H1 (cell line): ENCODE data around the gene EDC3. TPM values are rescaled to one million over a fixed set of nuclear protein-coding genes. Genes with fewer than 3 reads are reported as not detected.

ENCODE experiments used
- CREB1 ChIP-seq: IDR thresholded peaks from 2 replicates; pipeline ENCODE4 v1.6.1; 2012; ENCODE audit warnings: inconsistent platforms
- POLR2AphosphoS5 ChIP-seq: IDR thresholded peaks from 2 replicates; pipeline ENCODE4 v1.6.1; 2011; ENCODE audit warnings: low read depth, low read length
- RAD21 ChIP-seq, 2 experiments: IDR thresholded peaks in 1 of 2; conservative IDR thresholded peaks in 1 of 2; 2 replicates each; pipeline ENCODE4 v1.6.1; 2011; ENCODE audit warnings: low read depth in 2 of 2, low read length in 2 of 2, improper control_type of control experiment in 1 of 2, inconsistent platforms in 1 of 2, mild to moderate bottlenecking in 1 of 2, moderate library complexity in 1 of 2
- SAP30 ChIP-seq: fragments of 300-600 bp; sonication (generic); IDR thresholded peaks from 2 replicates; pipeline ENCODE4 v1.7.1; 2012; ENCODE audit warnings: low read length, moderate library complexity, mild to moderate bottlenecking, inconsistent platforms; ENCODE audit not compliant: insufficient read depth, insufficient replicate concordance
- polyA plus RNA-seq, 7 experiments: library from polyadenylated mRNA; depleted of rRNA in 3 of 7; stranded (reverse) in 5 of 7; unstranded in 2 of 7; fragments of >200 nt in 5 of 7; fragments of 200-250 nt in 2 of 7; gene quantifications; 1 replicate in 5 of 7; 2 replicates in 1 of 7; 4 replicates in 1 of 7; pipeline versions ENCODE4 v1.2.1 to v1.2.3, GENCODE V29; 2011 to 2013; ENCODE audit warnings: missing spikeins in 2 of 7, mixed read lengths in 2 of 7
- total RNA-seq: library from RNA; stranded (reverse); fragmentation: NEBNext Ultra II Directional; extraction: Animal tissue kit (Norgen Biotek cat#: 25700); gene quantifications from 2 replicates; pipeline ENCODE4 v1.2.1, GENCODE V29; 2021
- TF ChIP-seq, protein P1 (sequence below): fragments of 300-600 bp; sonication (generic); IDR thresholded peaks from 2 replicates; pipeline ENCODE4 v1.7.1; 2012; ENCODE audit warnings: low read length, moderate library complexity, mild to moderate bottlenecking, inconsistent platforms; ENCODE audit not compliant: insufficient replicate concordance

The EDC3 gene
- total and polyA plus RNA-seq, 2 of the 8 experiments (the other 6 are each of a cell fraction or from before 2014, with no cell fraction given) = 45.0 to 50.8 TPM

DNA sequence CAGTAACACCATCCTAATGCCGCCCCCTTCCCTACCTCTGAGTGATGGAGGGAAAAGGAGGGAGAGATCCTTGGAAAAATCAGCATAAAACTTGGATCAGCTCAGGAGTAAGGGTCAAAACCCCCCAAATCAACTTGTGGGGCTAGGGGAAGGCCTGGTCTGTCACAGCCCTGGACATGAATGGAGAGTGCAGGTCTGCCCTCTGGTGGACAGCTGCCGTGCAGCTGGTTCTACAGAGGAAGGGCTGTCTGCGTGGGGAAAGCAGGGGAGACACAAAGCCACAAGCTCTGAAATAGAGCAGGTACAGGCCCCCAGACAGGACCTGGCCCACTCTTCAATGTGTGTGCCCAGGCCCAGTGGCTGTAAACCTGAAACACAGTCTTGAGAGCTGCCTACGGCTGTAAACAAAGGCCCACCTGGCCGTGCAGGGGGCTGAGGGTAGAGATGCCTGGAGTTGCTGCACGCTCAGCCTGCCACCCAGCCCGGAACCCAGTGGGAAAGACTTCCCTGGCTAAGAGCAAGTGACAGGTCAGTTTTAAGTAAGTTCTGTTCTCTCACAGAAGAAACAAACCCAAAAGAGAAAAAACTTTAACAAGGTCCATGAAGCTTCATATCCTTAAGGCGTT, 63.8 kb downstream of the EDC3 start (continued):
- TF ChIP-seq, protein P1, sequence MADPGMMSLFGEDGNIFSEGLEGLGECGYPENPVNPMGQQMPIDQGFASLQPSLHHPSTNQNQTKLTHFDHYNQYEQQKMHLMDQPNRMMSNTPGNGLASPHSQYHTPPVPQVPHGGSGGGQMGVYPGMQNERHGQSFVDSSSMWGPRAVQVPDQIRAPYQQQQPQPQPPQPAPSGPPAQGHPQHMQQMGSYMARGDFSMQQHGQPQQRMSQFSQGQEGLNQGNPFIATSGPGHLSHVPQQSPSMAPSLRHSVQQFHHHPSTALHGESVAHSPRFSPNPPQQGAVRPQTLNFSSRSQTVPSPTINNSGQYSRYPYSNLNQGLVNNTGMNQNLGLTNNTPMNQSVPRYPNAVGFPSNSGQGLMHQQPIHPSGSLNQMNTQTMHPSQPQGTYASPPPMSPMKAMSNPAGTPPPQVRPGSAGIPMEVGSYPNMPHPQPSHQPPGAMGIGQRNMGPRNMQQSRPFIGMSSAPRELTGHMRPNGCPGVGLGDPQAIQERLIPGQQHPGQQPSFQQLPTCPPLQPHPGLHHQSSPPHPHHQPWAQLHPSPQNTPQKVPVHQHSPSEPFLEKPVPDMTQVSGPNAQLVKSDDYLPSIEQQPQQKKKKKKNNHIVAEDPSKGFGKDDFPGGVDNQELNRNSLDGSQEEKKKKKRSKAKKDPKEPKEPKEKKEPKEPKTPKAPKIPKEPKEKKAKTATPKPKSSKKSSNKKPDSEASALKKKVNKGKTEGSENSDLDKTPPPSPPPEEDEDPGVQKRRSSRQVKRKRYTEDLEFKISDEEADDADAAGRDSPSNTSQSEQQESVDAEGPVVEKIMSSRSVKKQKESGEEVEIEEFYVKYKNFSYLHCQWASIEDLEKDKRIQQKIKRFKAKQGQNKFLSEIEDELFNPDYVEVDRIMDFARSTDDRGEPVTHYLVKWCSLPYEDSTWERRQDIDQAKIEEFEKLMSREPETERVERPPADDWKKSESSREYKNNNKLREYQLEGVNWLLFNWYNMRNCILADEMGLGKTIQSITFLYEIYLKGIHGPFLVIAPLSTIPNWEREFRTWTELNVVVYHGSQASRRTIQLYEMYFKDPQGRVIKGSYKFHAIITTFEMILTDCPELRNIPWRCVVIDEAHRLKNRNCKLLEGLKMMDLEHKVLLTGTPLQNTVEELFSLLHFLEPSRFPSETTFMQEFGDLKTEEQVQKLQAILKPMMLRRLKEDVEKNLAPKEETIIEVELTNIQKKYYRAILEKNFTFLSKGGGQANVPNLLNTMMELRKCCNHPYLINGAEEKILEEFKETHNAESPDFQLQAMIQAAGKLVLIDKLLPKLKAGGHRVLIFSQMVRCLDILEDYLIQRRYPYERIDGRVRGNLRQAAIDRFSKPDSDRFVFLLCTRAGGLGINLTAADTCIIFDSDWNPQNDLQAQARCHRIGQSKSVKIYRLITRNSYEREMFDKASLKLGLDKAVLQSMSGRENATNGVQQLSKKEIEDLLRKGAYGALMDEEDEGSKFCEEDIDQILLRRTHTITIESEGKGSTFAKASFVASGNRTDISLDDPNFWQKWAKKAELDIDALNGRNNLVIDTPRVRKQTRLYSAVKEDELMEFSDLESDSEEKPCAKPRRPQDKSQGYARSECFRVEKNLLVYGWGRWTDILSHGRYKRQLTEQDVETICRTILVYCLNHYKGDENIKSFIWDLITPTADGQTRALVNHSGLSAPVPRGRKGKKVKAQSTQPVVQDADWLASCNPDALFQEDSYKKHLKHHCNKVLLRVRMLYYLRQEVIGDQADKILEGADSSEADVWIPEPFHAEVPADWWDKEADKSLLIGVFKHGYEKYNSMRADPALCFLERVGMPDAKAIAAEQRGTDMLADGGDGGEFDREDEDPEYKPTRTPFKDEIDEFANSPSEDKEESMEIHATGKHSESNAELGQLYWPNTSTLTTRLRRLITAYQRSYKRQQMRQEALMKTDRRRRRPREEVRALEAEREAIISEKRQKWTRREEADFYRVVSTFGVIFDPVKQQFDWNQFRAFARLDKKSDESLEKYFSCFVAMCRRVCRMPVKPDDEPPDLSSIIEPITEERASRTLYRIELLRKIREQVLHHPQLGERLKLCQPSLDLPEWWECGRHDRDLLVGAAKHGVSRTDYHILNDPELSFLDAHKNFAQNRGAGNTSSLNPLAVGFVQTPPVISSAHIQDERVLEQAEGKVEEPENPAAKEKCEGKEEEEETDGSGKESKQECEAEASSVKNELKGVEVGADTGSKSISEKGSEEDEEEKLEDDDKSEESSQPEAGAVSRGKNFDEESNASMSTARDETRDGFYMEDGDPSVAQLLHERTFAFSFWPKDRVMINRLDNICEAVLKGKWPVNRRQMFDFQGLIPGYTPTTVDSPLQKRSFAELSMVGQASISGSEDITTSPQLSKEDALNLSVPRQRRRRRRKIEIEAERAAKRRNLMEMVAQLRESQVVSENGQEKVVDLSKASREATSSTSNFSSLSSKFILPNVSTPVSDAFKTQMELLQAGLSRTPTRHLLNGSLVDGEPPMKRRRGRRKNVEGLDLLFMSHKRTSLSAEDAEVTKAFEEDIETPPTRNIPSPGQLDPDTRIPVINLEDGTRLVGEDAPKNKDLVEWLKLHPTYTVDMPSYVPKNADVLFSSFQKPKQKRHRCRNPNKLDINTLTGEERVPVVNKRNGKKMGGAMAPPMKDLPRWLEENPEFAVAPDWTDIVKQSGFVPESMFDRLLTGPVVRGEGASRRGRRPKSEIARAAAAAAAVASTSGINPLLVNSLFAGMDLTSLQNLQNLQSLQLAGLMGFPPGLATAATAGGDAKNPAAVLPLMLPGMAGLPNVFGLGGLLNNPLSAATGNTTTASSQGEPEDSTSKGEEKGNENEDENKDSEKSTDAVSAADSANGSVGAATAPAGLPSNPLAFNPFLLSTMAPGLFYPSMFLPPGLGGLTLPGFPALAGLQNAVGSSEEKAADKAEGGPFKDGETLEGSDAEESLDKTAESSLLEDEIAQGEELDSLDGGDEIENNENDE = no peak
- no peak for TF ChIP-seq SAP30
- TF ChIP-seq CREB1 = 0 out of 2 replicates have a peak, but pooled peaks have one; percentile 21
- TF ChIP-seq RAD21 (IDR thresholded peaks at IDR 0.05 in 1 of 2, conservative IDR thresholded peaks at IDR 0.05 in 1 of 2; ENCODE audit: low read depth in 2 of 2, low read length in 2 of 2) = peak; percentile 56 to 62
- TF ChIP-seq POLR2AphosphoS5 = no peak
